ENCODE measurements around the gene FBXO41.

The FBXO41 gene

GRCh38 chr2:73286134-73286655 lies 1.9 kb upstream of the FBXO41 start:
- H3K4me1 ChIP-seq (ENCODE audit: control insufficient read depth in 1 of 2, insufficient read depth in 2 of 2, low read length in 2 of 2): peaks cover 0 to 22% of the 10 kb centered on the region in 2 donors
- no peaks in the 10 kb centered on the region for H3K9me3 ChIP-seq (ENCODE audit: control insufficient read depth in 1 of 2, low read length in 2 of 2)
- no peak overlapping the region for H3K27ac ChIP-seq (ENCODE audit: low read length)
- no peaks in the 10 kb centered on the region for H3K36me3 ChIP-seq (ENCODE audit: control insufficient read depth in 1 of 2, insufficient read depth in 2 of 2, low read length in 2 of 2)
- H3K27me3 ChIP-seq (ENCODE audit: low read depth, low read length): peaks cover 10% of the 10 kb centered on the region
- H3K4me3 ChIP-seq (ENCODE audit: low read depth in 1 of 2, low read length in 2 of 2): no peak overlapping the region

DNA sequence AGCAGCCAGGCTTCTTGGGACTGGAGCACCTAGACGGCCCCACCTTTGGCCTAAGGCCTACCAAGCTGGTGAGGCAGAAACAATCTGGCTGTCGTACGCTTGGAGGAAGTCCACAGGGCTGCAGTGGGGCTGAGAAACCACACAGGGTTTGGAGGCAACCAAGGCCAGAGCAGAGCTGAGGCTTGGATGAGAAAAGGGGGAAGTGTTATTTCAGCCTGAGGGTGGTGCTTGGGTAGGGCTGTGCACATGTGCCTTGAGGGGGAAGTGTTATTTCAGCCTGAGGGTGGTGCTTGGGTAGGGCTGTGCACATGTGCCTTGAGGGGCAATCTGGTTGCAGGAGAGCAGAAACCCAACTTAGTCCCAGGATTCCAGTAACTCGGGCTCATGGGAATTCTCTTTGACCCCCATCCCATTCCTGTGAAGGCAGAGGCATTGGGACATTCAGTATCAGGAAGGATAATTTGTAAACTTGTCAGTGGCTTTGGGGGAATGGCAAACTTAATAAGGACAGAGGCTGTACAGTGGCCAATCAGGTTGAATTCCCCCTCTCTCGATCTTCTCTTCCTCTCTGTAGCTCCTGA lies 971 bp upstream of the FBXO41 start:
- H3K27me3 ChIP-seq (ENCODE audit: low read depth, low read length): peaks cover 5% of the 10 kb centered on the region
- no peaks in the 10 kb centered on the region for H3K36me3 ChIP-seq (ENCODE audit: control insufficient read depth in 1 of 2, insufficient read depth in 2 of 2, low read length in 2 of 2)
- peaks cover 0 to 20% of the 10 kb centered on the region in 2 donors for H3K4me1 ChIP-seq (ENCODE audit: control insufficient read depth in 1 of 2, insufficient read depth in 2 of 2, low read length in 2 of 2)
- H3K27ac ChIP-seq (ENCODE audit: low read length): no peak overlapping the region
- H3K9me3 ChIP-seq (ENCODE audit: control insufficient read depth in 1 of 2, low read length in 2 of 2): no peaks in the 10 kb centered on the region
- H3K4me3 ChIP-seq (ENCODE audit: low read depth in 1 of 2, low read length in 2 of 2): peak overlapping the region; percentile 28 to 79

GRCh38 chr2:73283545-73284295 lies 558 bp downstream of the FBXO41 start:
- Histone ChIP-seq H3K9me3 (ENCODE audit: control insufficient read depth in 1 of 2, low read length in 2 of 2) (no peaks in the 10 kb centered on the region), H3K27me3 (ENCODE audit: low read depth, low read length) (peaks cover 5% of the 10 kb centered on the region), H3K27ac (ENCODE audit: low read length) (no peak overlapping the region), H3K4me1 (ENCODE audit: control insufficient read depth in 1 of 2, insufficient read depth in 2 of 2, low read length in 2 of 2) (peaks cover 0 to 20% of the 10 kb centered on the region in 2 donors), H3K36me3 (ENCODE audit: control insufficient read depth in 1 of 2, insufficient read depth in 2 of 2, low read length in 2 of 2) (no peaks in the 10 kb centered on the region), H3K4me3 (ENCODE audit: low read depth in 1 of 2, low read length in 2 of 2) (peak overlapping the region; percentile 43 to 79)

- H3K27me3 ChIP-seq (ENCODE audit: low read depth, low read length): peaks cover 5% of the 10 kb centered on the region
- peaks cover 0 to 20% of the 10 kb centered on the region in 2 donors for H3K4me1 ChIP-seq (ENCODE audit: control insufficient read depth in 1 of 2, insufficient read depth in 2 of 2, low read length in 2 of 2)
- no peaks in the 10 kb centered on the region for H3K36me3 ChIP-seq (ENCODE audit: control insufficient read depth in 1 of 2, insufficient read depth in 2 of 2, low read length in 2 of 2)
- H3K27ac ChIP-seq (ENCODE audit: low read length): no peak overlapping the region
- no peaks in the 10 kb centered on the region for H3K9me3 ChIP-seq (ENCODE audit: control insufficient read depth in 1 of 2, low read length in 2 of 2)
- peak overlapping the region in 1 of 2 donors; percentile 79 for H3K4me3 ChIP-seq (ENCODE audit: low read depth in 1 of 2, low read length in 2 of 2)
Measured at GRCh38 chr2:73282924-73283544, 1.2 kb downstream of the FBXO41 start.

DNA sequence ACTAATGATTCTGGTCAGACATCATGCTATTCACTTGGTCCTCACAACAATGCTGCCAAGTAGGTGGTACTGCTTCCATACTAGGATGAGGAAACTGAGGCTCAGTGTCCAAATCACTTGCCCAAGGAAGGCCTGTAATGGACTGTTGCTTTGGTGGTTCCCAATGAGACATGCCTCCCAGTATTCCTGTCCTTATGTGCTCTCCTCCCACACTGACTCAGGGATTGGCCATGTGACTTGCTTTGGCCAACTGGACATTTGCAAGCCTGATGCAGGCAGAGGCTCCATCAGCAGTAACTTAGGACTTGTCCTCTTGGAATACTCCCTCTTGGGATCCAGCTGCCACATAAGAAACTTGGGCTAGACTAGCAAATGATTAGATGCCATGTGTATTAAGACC lies 3.0 kb downstream of the FBXO41 start:
- Histone ChIP-seq H3K9me3 (ENCODE audit: control insufficient read depth in 1 of 2, low read length in 2 of 2) (no peaks in the 10 kb centered on the region), H3K27ac (ENCODE audit: low read length) (no peak overlapping the region), H3K4me1 (ENCODE audit: control insufficient read depth in 1 of 2, insufficient read depth in 2 of 2, low read length in 2 of 2) (peaks cover 0 to 20% of the 10 kb centered on the region in 2 donors), H3K27me3 (ENCODE audit: low read depth, low read length) (peaks cover 5% of the 10 kb centered on the region), H3K4me3 (ENCODE audit: low read depth in 1 of 2, low read length in 2 of 2) (no peak overlapping the region), H3K36me3 (ENCODE audit: control insufficient read depth in 1 of 2, insufficient read depth in 2 of 2, low read length in 2 of 2) (no peaks in the 10 kb centered on the region)

DNA sequence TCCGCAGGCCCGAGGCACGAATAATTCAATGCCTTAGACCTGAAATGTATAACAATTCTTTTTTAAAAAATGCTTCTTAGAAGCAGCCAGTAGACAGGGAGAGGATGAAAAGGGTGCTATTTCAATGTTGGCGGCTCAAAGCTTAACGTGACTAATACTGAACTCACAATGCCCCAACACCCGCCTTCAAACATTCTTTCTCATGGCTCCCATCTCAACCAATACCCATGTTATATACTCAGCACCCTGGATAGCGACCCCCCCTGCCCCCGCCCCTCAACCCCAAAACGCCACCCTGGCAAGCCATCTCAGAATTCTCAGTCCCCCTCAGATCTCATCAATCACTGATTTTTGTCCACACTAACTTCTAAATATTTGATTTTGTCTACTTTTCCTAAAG lies 4.4 kb downstream of the FBXO41 start:
- H3K36me3 ChIP-seq (ENCODE audit: control insufficient read depth in 1 of 2, insufficient read depth in 2 of 2, low read length in 2 of 2): no peaks in the 10 kb centered on the region
- H3K9me3 ChIP-seq (ENCODE audit: control insufficient read depth in 1 of 2, low read length in 2 of 2): no peaks in the 10 kb centered on the region
- no peaks in the 10 kb centered on the region for H3K27me3 ChIP-seq (ENCODE audit: low read depth, low read length)
- H3K27ac ChIP-seq (ENCODE audit: low read length): no peak overlapping the region
- no peak overlapping the region for H3K4me3 ChIP-seq (ENCODE audit: low read depth in 1 of 2, low read length in 2 of 2)
- peaks cover 0 to 17% of the 10 kb centered on the region in 2 donors for H3K4me1 ChIP-seq (ENCODE audit: control insufficient read depth in 1 of 2, insufficient read depth in 2 of 2, low read length in 2 of 2)

DNA sequence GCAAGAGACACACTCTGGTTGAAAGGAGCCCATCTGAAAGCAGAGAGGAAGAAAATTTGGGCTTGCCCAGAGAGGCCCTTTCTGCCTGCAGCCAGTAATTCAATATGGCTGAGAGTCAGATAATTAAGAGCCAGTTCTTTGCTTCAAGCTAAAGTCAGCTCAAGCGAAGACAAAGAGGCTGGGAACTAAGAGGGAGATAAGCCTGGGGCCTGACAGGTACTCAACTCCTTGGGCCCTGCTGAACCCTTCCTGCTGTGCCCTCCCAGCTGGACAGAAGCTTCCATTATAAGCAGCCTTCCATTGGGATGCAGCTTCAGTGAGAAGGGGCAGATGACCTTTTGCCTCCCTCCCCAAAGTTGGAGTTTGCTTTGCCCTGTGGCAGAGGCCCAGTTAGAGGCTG lies 12.0 kb downstream of the FBXO41 start:
- H3K9me3 ChIP-seq (ENCODE audit: control insufficient read depth in 1 of 2, low read length in 2 of 2): no peaks in the 10 kb centered on the region
- no peak overlapping the region for H3K27ac ChIP-seq (ENCODE audit: low read length)
- no peak overlapping the region for H3K4me3 ChIP-seq (ENCODE audit: low read depth in 1 of 2, low read length in 2 of 2)
- H3K36me3 ChIP-seq (ENCODE audit: control insufficient read depth in 1 of 2, insufficient read depth in 2 of 2, low read length in 2 of 2): no peaks in the 10 kb centered on the region
- peaks cover 0 to 9% of the 10 kb centered on the region in 2 donors for H3K4me1 ChIP-seq (ENCODE audit: control insufficient read depth in 1 of 2, insufficient read depth in 2 of 2, low read length in 2 of 2)
- peaks cover 8% of the 10 kb centered on the region for H3K27me3 ChIP-seq (ENCODE audit: low read depth, low read length)

DNA sequence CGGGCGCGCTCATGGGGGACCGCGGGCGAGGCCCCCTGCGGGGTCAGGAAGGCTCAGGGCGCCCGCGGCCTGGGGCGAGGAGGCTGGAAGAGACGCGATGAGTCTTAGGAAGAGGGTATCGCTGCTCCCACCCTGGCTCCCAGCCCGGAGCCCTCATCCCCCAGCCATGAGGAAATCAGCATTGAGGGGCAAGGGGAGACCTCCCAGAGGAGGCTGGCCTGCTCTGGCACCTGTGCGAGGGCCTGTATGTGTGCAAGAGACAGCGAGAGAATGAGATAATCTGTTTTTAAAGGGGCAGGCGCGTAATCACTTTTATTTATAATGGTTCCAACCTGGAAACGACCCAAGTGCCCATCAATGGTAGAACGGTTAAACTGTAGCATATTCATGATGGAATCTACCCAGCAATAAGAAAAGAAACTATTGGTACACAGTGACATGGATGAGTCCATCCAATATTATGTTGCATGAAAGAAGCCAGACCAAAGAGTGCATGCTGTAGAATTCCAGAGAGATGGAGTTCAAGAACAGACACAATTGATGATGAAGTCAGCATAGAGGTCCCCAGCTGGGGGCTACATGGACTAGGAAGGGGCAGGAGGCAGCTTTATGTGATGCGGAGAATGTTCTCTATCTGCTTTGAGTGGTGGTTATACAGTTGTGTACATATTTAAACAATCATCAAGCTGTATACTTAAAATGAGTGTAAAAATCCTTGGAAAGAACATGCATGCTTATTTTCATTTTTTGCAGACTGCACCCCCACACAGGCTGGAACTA lies 14.4 kb downstream of the FBXO41 start:
- H3K36me3 ChIP-seq (ENCODE audit: control insufficient read depth in 1 of 2, insufficient read depth in 2 of 2, low read length in 2 of 2): no peaks in the 10 kb centered on the region
- H3K4me1 ChIP-seq (ENCODE audit: control insufficient read depth in 1 of 2, insufficient read depth in 2 of 2, low read length in 2 of 2): peaks cover 0 to 9% of the 10 kb centered on the region in 2 donors
- no peak overlapping the region for H3K27ac ChIP-seq (ENCODE audit: low read length)
- peaks cover 8% of the 10 kb centered on the region for H3K27me3 ChIP-seq (ENCODE audit: low read depth, low read length)
- H3K9me3 ChIP-seq (ENCODE audit: control insufficient read depth in 1 of 2, low read length in 2 of 2): no peaks in the 10 kb centered on the region
- no peak overlapping the region for H3K4me3 ChIP-seq (ENCODE audit: low read depth in 1 of 2, low read length in 2 of 2)

DNA sequence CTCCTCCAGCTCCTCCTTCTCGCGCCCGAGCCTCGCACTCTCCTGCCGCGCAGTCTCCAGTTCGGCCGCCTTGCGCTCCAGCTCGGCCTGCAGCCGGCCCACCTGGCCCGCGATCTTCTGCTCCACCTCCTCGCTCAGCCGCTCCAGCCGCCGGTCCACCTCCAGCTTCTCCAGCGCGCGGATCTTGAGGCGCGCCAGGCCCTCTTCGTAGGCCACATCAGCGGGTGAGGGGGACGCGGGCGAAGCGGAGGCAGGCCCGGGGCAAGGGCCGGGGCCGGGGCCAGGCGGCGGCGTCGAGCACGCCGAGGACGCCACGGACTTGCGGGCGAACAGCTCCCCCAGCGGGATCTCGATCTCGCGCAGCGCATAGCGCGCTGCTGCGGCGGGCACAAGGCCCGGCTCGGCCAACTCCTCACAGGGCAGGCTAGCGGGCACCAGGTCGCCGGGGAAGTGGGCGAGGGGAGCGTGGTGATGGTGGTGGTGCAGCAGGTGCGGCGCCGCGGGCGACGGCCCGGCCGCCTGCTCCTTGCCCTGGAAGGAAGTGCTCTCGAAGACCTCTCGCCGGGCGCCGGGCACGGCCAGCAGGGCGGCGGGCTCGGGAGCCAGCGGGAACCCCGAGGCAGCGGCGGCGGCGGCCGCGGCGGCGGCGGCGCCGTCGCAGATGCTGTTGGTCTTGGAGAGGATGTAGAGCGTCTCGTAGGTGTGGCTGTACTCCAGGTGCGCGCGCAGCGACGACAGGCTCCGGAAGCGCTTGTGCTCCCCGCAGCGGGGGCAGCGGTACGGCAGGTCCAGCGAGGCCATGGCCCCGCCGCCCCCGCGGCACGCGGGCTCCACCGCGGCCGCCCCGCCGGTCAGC lies 15.2 kb downstream of the FBXO41 start:
- peaks cover 0 to 9% of the 10 kb centered on the region in 2 donors for H3K4me1 ChIP-seq (ENCODE audit: control insufficient read depth in 1 of 2, insufficient read depth in 2 of 2, low read length in 2 of 2)

DNA sequence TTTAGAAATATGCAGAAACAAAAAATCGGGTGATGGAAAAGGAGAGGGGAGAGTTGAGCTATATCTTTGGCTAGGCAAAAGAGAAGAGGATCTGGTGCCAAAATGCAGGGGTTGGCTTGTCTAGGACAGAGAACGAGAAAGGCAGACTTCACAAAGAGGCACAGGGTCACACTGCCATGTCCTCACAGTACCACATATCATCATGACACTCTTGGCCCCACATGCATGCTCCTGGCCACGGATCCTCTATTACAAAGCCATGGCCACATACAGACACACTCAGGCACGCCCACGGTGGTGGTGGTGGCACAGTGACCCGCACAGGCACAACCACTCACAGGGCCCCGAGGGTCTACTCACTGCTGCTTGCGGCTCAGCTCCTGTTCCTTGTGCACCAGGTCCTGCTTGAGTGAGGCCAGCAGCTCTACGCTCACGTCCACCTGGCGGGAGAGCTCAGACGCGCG lies 15.9 kb downstream of the FBXO41 start:
- Histone ChIP-seq H3K27ac (ENCODE audit: low read length) (no peak overlapping the region), H3K27me3 (ENCODE audit: low read depth, low read length) (peaks cover 8% of the 10 kb centered on the region), H3K4me1 (ENCODE audit: control insufficient read depth in 1 of 2, insufficient read depth in 2 of 2, low read length in 2 of 2) (peaks cover 0 to 9% of the 10 kb centered on the region in 2 donors), H3K4me3 (ENCODE audit: low read depth in 1 of 2, low read length in 2 of 2) (peak overlapping the region in 1 of 2 donors; percentile 58), H3K36me3 (ENCODE audit: control insufficient read depth in 1 of 2, insufficient read depth in 2 of 2, low read length in 2 of 2) (no peaks in the 10 kb centered on the region), H3K9me3 (ENCODE audit: control insufficient read depth in 1 of 2, low read length in 2 of 2) (no peaks in the 10 kb centered on the region)

More for the DNA sequence above, 15.2 kb downstream of the FBXO41 start:
- Histone ChIP-seq H3K4me3 (ENCODE audit: low read depth in 1 of 2, low read length in 2 of 2) (peak overlapping the region in 1 of 2 donors; percentile 58), H3K27ac (ENCODE audit: low read length) (no peak overlapping the region), H3K27me3 (ENCODE audit: low read depth, low read length) (peaks cover 8% of the 10 kb centered on the region), H3K9me3 (ENCODE audit: control insufficient read depth in 1 of 2, low read length in 2 of 2) (no peaks in the 10 kb centered on the region), H3K36me3 (ENCODE audit: control insufficient read depth in 1 of 2, insufficient read depth in 2 of 2, low read length in 2 of 2) (no peaks in the 10 kb centered on the region)
